ENCODE results near the gene TEAD3.

The TEAD3 gene

GRCh38 chr6:35483893-35484645, 12.8 kb downstream of the TEAD3 start:
- Histone ChIP-seq H2AK5ac (ENCODE audit: low read length, severe bottlenecking) (peak overlapping the region; percentile 54), H2BK120ac (ENCODE audit: low read depth, low read length) (no peak overlapping the region), H3K18ac (ENCODE audit: low read depth in 1 of 2, low read length in 2 of 2) (peak overlapping the region in 1 of 2 experiments; percentile 35), H3K14ac (ENCODE audit: low read length in 2 of 2) (no peak overlapping the region), H3K27me3 (ENCODE audit: control insufficient read depth in 1 of 2, insufficient read depth in 1 of 2, low read length in 2 of 2) (no peaks in the 10 kb centered on the region), H3K9ac (ENCODE audit: low read length) (peak overlapping the region; percentile 63), H4K8ac (ENCODE audit: low read length) (no peak overlapping the region), H3K4ac (ENCODE audit: low read depth in 1 of 2, low read length in 2 of 2) (peak overlapping the region in 1 of 2 experiments; percentile 26), H3K9me3 (ENCODE audit: control insufficient read depth, low read length) (no peaks in the 10 kb centered on the region), H3K4me2 (ENCODE audit: low read length, poor library complexity, severe bottlenecking) (no peak overlapping the region), H3K23ac (ENCODE audit: low read length in 2 of 2) (no peak overlapping the region), H3K4me3 (ENCODE audit: insufficient read depth in 1 of 2, low read depth in 1 of 2, low read length in 2 of 2) (no peak overlapping the region), H2BK15ac (ENCODE audit: low read depth, poor library complexity, severe bottlenecking) (peak overlapping the region; percentile 53), H3K36me3 (ENCODE audit: control insufficient read depth in 1 of 2, insufficient read depth in 2 of 2, low read depth in 1 of 2, low read length in 2 of 2) (peaks cover 52 to 67% of the 10 kb centered on the region in 2 experiments), H3K27ac (ENCODE audit: low read length, poor library complexity, severe bottlenecking) (no peak overlapping the region), H2AFZ (ENCODE audit: low read depth, low read length) (no peak overlapping the region), H3K4me1 (ENCODE audit: control insufficient read depth, insufficient read depth, low read depth, low read length) (peaks cover 52% of the 10 kb centered on the region), H2BK12ac (ENCODE audit: low read length in 2 of 2) (peak overlapping the region in 1 of 2 experiments; percentile 37), H2BK5ac (ENCODE audit: low read depth, low read length, poor library complexity, severe bottlenecking) (no peak overlapping the region), H4K91ac (ENCODE audit: low read length) (no peak overlapping the region), H3K79me1 (replicated peaks; ENCODE audit: low read length, poor library complexity, severe bottlenecking) (peaks cover 46% of the 10 kb centered on the region)
- WGBS = 96% methylated on average over 11 of the region's 13 CpGs
- no peak for DNase-seq

DNA sequence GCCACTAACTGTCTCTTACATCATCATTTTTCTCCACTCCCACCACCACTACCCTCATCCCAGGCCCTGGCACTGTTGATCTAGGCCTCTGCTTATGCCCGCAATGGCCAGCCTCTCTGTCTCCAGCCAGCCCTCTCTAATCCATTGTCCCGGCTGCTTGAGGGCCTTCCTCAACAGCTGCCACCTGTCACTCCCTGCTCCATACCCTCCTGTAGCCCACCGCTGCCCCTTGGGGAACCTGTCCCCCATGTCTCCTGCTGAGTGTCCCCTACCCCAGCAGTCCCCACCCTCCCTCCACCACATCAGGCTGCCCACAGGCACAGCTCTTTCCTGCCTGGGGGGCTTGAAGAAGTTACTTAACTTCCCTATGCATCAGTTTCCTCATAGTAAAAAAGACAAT, 13.4 kb downstream of the TEAD3 start:
- peak overlapping the region; percentile 7 for H4K8ac ChIP-seq (ENCODE audit: low read length)
- H3K4ac ChIP-seq (ENCODE audit: low read depth in 1 of 2, low read length in 2 of 2) = no peak overlapping the region
- H2BK5ac ChIP-seq (ENCODE audit: low read depth, low read length, poor library complexity, severe bottlenecking) = no peak overlapping the region
- H3K23ac ChIP-seq (ENCODE audit: low read length in 2 of 2) = peak overlapping the region in 1 of 2 experiments; percentile 43
- peaks cover 46% of the 10 kb centered on the region for H3K79me1 ChIP-seq (replicated peaks; ENCODE audit: low read length, poor library complexity, severe bottlenecking)
- no peak overlapping the region for H2BK15ac ChIP-seq (ENCODE audit: low read depth, poor library complexity, severe bottlenecking)
- no peak overlapping the region for H4K91ac ChIP-seq (ENCODE audit: low read length)
- no peak for DNase-seq
- peaks cover 51% of the 10 kb centered on the region for H3K4me1 ChIP-seq (ENCODE audit: control insufficient read depth, insufficient read depth, low read depth, low read length)
- no peak overlapping the region for H2AK5ac ChIP-seq (ENCODE audit: low read length, severe bottlenecking)
- H3K18ac ChIP-seq (ENCODE audit: low read depth in 1 of 2, low read length in 2 of 2) = no peak overlapping the region
- no peak overlapping the region for H3K4me2 ChIP-seq (ENCODE audit: low read length, poor library complexity, severe bottlenecking)
- no peak overlapping the region for H2BK12ac ChIP-seq (ENCODE audit: low read length in 2 of 2)
- no peaks in the 10 kb centered on the region for H3K9me3 ChIP-seq (ENCODE audit: control insufficient read depth, low read length)
- no peak overlapping the region for H3K9ac ChIP-seq (ENCODE audit: low read length)
- WGBS = 94% methylated on average over 3 of the region's 3 CpGs
- no peak overlapping the region for H3K4me3 ChIP-seq (ENCODE audit: insufficient read depth in 1 of 2, low read depth in 1 of 2, low read length in 2 of 2)
- H2BK120ac ChIP-seq (ENCODE audit: low read depth, low read length) = no peak overlapping the region
- H3K27ac ChIP-seq (ENCODE audit: low read length, poor library complexity, severe bottlenecking) = no peak overlapping the region
- no peak overlapping the region for H3K14ac ChIP-seq (ENCODE audit: low read length in 2 of 2)
- no peak overlapping the region for H2AFZ ChIP-seq (ENCODE audit: low read depth, low read length)
- peaks cover 56 to 70% of the 10 kb centered on the region in 2 experiments for H3K36me3 ChIP-seq (ENCODE audit: control insufficient read depth in 1 of 2, insufficient read depth in 2 of 2, low read depth in 1 of 2, low read length in 2 of 2)
- no peaks in the 10 kb centered on the region for H3K27me3 ChIP-seq (ENCODE audit: control insufficient read depth in 1 of 2, insufficient read depth in 1 of 2, low read length in 2 of 2)

DNA sequence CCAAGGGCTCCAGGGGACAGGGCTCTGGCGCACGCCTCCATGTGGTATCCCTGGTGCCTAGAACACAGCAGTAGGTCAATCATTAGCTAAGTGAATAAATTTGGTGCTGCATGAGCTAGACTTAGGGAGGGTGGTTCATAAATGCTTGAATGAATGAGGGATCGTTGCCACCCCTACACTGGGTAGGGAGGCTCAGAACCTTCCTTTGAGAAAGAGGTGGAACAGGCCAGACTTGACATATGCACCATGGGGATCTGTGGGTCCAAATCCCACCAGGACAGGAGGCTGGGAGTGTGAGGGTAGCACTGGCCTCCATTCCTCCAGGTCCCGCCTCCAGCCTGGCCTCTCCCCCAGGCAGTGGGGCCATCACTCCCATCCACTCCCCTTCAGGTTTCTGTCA, 13.8 kb downstream of the TEAD3 start:
- Histone ChIP-seq H3K27me3 (ENCODE audit: control insufficient read depth in 1 of 2, insufficient read depth in 1 of 2, low read length in 2 of 2) (no peaks in the 10 kb centered on the region), H3K27ac (ENCODE audit: low read length, poor library complexity, severe bottlenecking) (no peak overlapping the region), H3K4me1 (ENCODE audit: control insufficient read depth, insufficient read depth, low read depth, low read length) (peaks cover 46% of the 10 kb centered on the region), H4K91ac (ENCODE audit: low read length) (no peak overlapping the region), H3K23ac (ENCODE audit: low read length in 2 of 2) (peak overlapping the region in 1 of 2 experiments; percentile 43), H2AFZ (ENCODE audit: low read depth, low read length) (no peak overlapping the region), H3K4ac (ENCODE audit: low read depth in 1 of 2, low read length in 2 of 2) (no peak overlapping the region), H3K4me3 (ENCODE audit: insufficient read depth in 1 of 2, low read depth in 1 of 2, low read length in 2 of 2) (no peak overlapping the region), H3K9ac (ENCODE audit: low read length) (no peak overlapping the region), H2BK120ac (ENCODE audit: low read depth, low read length) (no peak overlapping the region), H3K9me3 (ENCODE audit: control insufficient read depth, low read length) (no peaks in the 10 kb centered on the region), H3K14ac (ENCODE audit: low read length in 2 of 2) (no peak overlapping the region), H2BK12ac (ENCODE audit: low read length in 2 of 2) (no peak overlapping the region), H2AK5ac (ENCODE audit: low read length, severe bottlenecking) (peak overlapping the region; percentile 27), H3K79me1 (replicated peaks; ENCODE audit: low read length, poor library complexity, severe bottlenecking) (peaks cover 46% of the 10 kb centered on the region), H3K18ac (ENCODE audit: low read depth in 1 of 2, low read length in 2 of 2) (no peak overlapping the region), H3K36me3 (ENCODE audit: control insufficient read depth in 1 of 2, insufficient read depth in 2 of 2, low read depth in 1 of 2, low read length in 2 of 2) (peaks cover 60 to 75% of the 10 kb centered on the region in 2 experiments), H4K8ac (ENCODE audit: low read length) (peak overlapping the region; percentile 7), H2BK15ac (ENCODE audit: low read depth, poor library complexity, severe bottlenecking) (no peak overlapping the region), H2BK5ac (ENCODE audit: low read depth, low read length, poor library complexity, severe bottlenecking) (no peak overlapping the region), H3K4me2 (ENCODE audit: low read length, poor library complexity, severe bottlenecking) (no peak overlapping the region)
- 100% methylated on average over 4 of the region's 4 CpGs for WGBS
- DNase-seq = no peak

DNA sequence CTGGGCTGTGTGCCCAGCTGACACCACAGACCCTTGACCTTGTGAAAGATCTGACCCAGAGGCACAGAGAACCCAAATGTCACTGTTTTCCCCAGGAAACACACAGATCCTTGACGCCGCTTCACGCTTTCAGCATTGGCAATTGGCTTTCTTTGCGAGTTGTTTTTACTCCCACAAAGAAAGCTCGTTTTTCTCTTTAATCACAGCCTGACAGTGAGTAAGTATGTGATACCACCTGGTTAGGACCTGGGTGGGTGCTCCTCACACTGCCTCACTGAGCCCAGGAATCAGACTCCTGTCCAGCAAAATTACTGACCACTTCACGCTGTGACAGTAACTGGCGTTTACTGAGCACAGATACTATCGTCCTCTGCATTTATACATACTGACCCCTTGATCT, 15.7 kb downstream of the TEAD3 start:
- H3K4me3 ChIP-seq (ENCODE audit: insufficient read depth in 1 of 2, low read depth in 1 of 2, low read length in 2 of 2) = no peak overlapping the region
- no peak overlapping the region for H4K91ac ChIP-seq (ENCODE audit: low read length)
- no peak overlapping the region for H3K4me2 ChIP-seq (ENCODE audit: low read length, poor library complexity, severe bottlenecking)
- H3K27me3 ChIP-seq (ENCODE audit: control insufficient read depth in 1 of 2, insufficient read depth in 1 of 2, low read length in 2 of 2) = no peaks in the 10 kb centered on the region
- H3K23ac ChIP-seq (ENCODE audit: low read length in 2 of 2) = no peak overlapping the region
- WGBS = 94% methylated on average over 6 of the region's 8 CpGs
- no peak overlapping the region for H3K4ac ChIP-seq (ENCODE audit: low read depth in 1 of 2, low read length in 2 of 2)
- peaks cover 32% of the 10 kb centered on the region for H3K4me1 ChIP-seq (ENCODE audit: control insufficient read depth, insufficient read depth, low read depth, low read length)
- no peak for DNase-seq
- H2BK15ac ChIP-seq (ENCODE audit: low read depth, poor library complexity, severe bottlenecking) = no peak overlapping the region
- no peak overlapping the region for H2BK5ac ChIP-seq (ENCODE audit: low read depth, low read length, poor library complexity, severe bottlenecking)
- H3K79me1 ChIP-seq (replicated peaks; ENCODE audit: low read length, poor library complexity, severe bottlenecking) = peaks cover 42% of the 10 kb centered on the region
- no peak overlapping the region for H4K8ac ChIP-seq (ENCODE audit: low read length)
- H3K14ac ChIP-seq (ENCODE audit: low read length in 2 of 2) = no peak overlapping the region
- peaks cover 74 to 85% of the 10 kb centered on the region in 2 experiments for H3K36me3 ChIP-seq (ENCODE audit: control insufficient read depth in 1 of 2, insufficient read depth in 2 of 2, low read depth in 1 of 2, low read length in 2 of 2)
- no peak overlapping the region for H2BK120ac ChIP-seq (ENCODE audit: low read depth, low read length)
- no peak overlapping the region for H2AK5ac ChIP-seq (ENCODE audit: low read length, severe bottlenecking)
- no peak overlapping the region for H2BK12ac ChIP-seq (ENCODE audit: low read length in 2 of 2)
- no peak overlapping the region for H3K27ac ChIP-seq (ENCODE audit: low read length, poor library complexity, severe bottlenecking)
- H3K9ac ChIP-seq (ENCODE audit: low read length) = no peak overlapping the region
- H2AFZ ChIP-seq (ENCODE audit: low read depth, low read length) = no peak overlapping the region
- no peak overlapping the region for H3K18ac ChIP-seq (ENCODE audit: low read depth in 1 of 2, low read length in 2 of 2)
- H3K9me3 ChIP-seq (ENCODE audit: control insufficient read depth, low read length) = no peaks in the 10 kb centered on the region
